AG04449 (cell line): ENCODE data around the gene ANK2.

Experiments
- CTCF ChIA-PET: fragments of 350-600 bp; formaldehyde crosslinking; extraction: SDS; loops from one replicate; lab custom pipeline; 2021; ENCODE audit warnings: antibody characterized with exemption; lab: Yijun Ruan, JAX
- POLR2A ChIA-PET: fragments of 400-600, 350-600 bp; formaldehyde crosslinking; extraction: SDS; loops from one replicate; lab custom pipeline; 2020; ENCODE audit warnings: antibody characterized with exemption, inconsistent platforms; lab: Yijun Ruan, JAX
- DNase-seq: peaks from one replicate; pipeline ENCODE4 v3.0.0-alpha.2; 2010; ENCODE audit warnings: low read depth, low spot score
- H3K4me3 ChIP-seq: 2 replicates; pipeline ENCODE4 v1.5.1; 2011; ENCODE audit warnings: low read depth, mild to moderate bottlenecking, control low read depth, low read length
- TF ChIP-seq, protein P1 (sequence below): IDR thresholded peaks from one replicate; pipeline ENCODE4 v1.5.1; 2011; ENCODE audit warnings: mild to moderate bottlenecking, moderate library complexity, low read length, control low read depth, inconsistent platforms; ENCODE audit not compliant: insufficient read depth; ENCODE audit errors: missing control alignments

ANK2 gene

DNA sequence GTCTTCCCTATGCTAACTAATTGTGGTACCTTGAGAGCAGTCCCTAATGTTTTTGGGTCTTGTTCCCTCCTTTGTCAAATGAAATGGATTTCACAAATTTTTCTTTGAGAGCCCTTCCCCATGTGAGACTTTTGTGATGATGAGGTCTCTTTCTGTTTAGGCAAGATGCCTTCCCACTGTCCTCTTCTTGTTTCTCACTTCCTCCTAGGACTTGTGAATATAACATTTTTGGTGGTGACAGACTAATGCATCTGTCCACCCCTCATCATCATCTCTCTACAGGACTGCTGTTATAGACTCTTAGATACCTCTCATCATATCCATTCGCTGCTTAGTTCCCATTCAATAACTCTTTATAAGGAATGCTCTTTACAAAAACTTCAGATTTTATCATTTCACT lies 8.7 kb upstream of the ANK2 start:
- ChIA-PET CTCF (no interaction called here), POLR2A (no interaction called here)
- DNase-seq, result no peak
- H3K4me3 ChIP-seq, result no peak overlapping the region
- TF ChIP-seq, protein P1, sequence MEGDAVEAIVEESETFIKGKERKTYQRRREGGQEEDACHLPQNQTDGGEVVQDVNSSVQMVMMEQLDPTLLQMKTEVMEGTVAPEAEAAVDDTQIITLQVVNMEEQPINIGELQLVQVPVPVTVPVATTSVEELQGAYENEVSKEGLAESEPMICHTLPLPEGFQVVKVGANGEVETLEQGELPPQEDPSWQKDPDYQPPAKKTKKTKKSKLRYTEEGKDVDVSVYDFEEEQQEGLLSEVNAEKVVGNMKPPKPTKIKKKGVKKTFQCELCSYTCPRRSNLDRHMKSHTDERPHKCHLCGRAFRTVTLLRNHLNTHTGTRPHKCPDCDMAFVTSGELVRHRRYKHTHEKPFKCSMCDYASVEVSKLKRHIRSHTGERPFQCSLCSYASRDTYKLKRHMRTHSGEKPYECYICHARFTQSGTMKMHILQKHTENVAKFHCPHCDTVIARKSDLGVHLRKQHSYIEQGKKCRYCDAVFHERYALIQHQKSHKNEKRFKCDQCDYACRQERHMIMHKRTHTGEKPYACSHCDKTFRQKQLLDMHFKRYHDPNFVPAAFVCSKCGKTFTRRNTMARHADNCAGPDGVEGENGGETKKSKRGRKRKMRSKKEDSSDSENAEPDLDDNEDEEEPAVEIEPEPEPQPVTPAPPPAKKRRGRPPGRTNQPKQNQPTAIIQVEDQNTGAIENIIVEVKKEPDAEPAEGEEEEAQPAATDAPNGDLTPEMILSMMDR, result no peak

DNA sequence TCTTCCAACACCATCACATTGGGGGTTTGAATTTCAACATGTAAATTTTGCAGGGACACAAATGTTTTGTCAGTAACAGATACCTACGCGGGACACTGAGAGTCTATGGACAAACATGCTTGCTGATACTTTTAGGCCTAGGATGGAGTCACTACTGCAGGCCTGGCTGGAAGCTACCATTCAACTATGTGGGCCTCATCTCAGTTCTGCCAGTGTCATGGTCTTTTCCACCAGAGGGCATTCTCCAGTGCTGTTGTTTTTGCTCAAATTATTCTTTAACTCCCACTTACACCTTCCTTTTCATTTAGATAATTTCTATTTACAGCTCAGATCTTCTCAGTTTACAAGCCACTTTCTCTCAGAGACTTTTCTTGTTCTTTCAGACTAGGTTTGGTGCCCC lies 7.0 kb upstream of the ANK2 start:
- no peak overlapping the region for H3K4me3 ChIP-seq
- ChIA-PET CTCF (no interaction called here), POLR2A (no interaction called here)
- no peak for DNase-seq
- TF ChIP-seq, protein P1, result no peak

DNA sequence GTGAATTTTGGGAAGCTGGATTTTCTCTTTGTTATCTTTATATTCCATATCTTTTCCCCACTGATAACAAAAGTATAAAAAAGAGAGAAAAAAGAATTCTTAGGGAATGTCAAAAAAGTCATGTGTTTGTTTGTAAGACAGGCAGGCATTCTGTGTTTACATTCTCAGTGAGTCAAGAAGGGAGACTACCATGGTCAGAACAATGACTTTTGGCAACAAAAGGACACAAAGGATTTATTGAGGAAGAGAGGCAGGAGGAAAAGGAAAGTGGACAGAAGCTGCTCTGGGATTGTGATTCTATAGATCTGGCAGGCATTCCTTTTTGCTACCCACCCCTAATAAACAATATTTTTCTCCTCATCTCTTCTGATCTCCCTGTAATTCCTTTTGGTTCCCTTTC lies 5.9 kb upstream of the ANK2 start:
- POLR2A ChIA-PET, result no interaction called here
- CTCF ChIA-PET, result no interaction called here
- DNase-seq, result no peak

DNA sequence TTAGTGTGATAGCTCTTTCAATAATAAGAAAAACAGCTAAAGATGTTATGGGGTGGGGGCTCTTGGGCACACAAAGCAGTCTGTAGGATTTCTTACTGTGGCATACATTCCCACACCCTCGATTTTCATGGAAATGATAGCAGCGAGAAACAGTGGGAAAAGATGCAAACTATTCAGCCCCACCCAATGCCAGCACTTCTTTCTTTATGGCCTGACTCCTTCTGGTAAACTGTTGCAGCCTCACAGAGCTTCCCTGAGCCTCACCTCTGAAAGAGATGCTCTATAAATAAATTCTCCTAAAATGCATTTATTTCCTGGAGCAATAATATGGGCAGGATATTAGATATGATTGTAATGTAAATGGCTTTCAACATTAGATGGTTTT lies 910 bp downstream of the ANK2 start:
- H3K4me3 ChIP-seq, result no peak overlapping the region
- TF ChIP-seq, protein P1, result no peak
- no peak for DNase-seq
- CTCF ChIA-PET, result interaction anchor here (1.2 to 2.3 kb wide), 2 partner anchors 10 to 99 kb away, joined by 3 to 5 read pairs; no protein-coding TSS in a partner anchor
- POLR2A ChIA-PET, result no interaction called here

More for the DNA sequence above, 5.9 kb upstream of the ANK2 start:
- no peak overlapping the region for H3K4me3 ChIP-seq
- TF ChIP-seq, protein P1, result no peak

DNA sequence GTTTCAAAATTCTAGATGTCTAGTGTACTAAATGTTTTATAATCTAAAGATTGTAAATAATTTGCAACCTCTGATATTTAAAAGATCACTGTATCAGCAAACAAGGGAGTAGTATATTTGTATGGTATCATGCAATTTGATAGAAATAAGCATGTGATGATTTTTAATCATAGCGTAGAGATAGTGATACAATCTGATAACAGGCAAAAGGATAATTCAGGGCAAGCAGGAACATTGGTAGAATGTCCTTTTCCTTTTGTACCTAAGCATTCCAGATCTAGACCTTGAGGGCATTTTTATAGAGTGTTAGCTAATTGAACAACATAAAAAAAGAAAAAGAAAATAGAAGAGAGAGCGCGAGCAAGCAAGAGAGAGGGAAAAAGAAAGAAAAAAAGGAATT lies 1.4 kb downstream of the ANK2 start:
- TF ChIP-seq, protein P1, result no peak
- CTCF ChIA-PET, result interaction anchor here (2.3 kb wide), 1 partner anchor 10 kb away, joined by 5 read pairs; no protein-coding TSS in a partner anchor
- POLR2A ChIA-PET, result no interaction called here
- no peak overlapping the region for H3K4me3 ChIP-seq
- DNase-seq, result no peak

DNA sequence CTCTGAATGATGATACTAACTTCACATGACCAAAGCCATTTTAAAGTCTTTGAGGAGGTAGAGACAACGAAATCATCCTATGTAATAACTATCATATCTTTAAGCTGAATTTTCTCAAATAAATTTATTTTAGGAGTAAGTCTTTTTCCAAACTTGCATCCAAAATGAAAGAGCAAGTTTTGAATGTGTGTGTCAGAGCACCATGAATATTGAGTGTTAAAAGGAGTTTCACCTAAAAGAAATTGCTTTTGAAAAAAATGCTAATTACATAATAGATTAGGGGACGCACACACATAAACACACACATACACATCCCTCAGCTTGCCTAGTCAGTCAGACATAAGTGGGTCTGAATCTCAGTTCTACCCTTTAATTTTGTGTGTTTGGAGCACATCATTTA lies 1.9 kb downstream of the ANK2 start:
- POLR2A ChIA-PET, result no interaction called here

More for the DNA sequence above, 1.9 kb downstream of the ANK2 start:
- CTCF ChIA-PET, result interaction anchor here (2.3 kb wide), 1 partner anchor 9 kb away, joined by 5 read pairs; no protein-coding TSS in a partner anchor
- TF ChIP-seq, protein P1, result no peak
- no peak for DNase-seq
- H3K4me3 ChIP-seq, result no peak overlapping the region
